H1 (cell line): ENCODE results near the gene DNA2. TPM values are rescaled to one million over a fixed set of nuclear protein-coding genes. Genes with fewer than 3 reads are reported as not detected.

Source experiments
- ASH2L ChIP-seq: fragments of 200-600, 300-600 bp; sonication (generic); IDR thresholded peaks from one replicate; pipeline ENCODE4 v1.7.1; 2017; ENCODE audit warnings: low read length
- CHD7 ChIP-seq: fragments of 300-600 bp; sonication (generic); IDR thresholded peaks from 2 replicates; pipeline ENCODE4 v1.7.1; 2012; ENCODE audit warnings: low read length, moderate library complexity, mild to moderate bottlenecking, inconsistent platforms; ENCODE audit not compliant: insufficient replicate concordance
- CTBP2 ChIP-seq: IDR thresholded peaks from 2 replicates; pipeline ENCODE4 v1.7.0; 2011; ENCODE audit warnings: borderline replicate concordance, mild to moderate bottlenecking, moderate library complexity, mixed read lengths, low read length; ENCODE audit not compliant: insufficient read depth, insufficient read length
- FOSL1 ChIP-seq: IDR thresholded peaks from 2 replicates; pipeline ENCODE4 v1.6.1; 2011; ENCODE audit warnings: mild to moderate bottlenecking, low read depth, low read length, moderate library complexity; ENCODE audit not compliant: insufficient read depth
- RFX5 ChIP-seq: IDR thresholded peaks from 2 replicates; pipeline ENCODE4 v1.6.1; 2011; ENCODE audit warnings: low read depth, low read length, improper control_type of control experiment, borderline replicate concordance
- SP4 ChIP-seq: IDR thresholded peaks from 2 replicates; pipeline ENCODE4 v1.6.1; 2012; ENCODE audit warnings: low read length, inconsistent platforms
- TAF1 ChIP-seq: IDR thresholded peaks from 2 replicates; pipeline ENCODE4 v1.6.1; 2011; ENCODE audit warnings: mild to moderate bottlenecking, low read depth, low read length
- polyA plus RNA-seq, 7 experiments: library from polyadenylated mRNA; depleted of rRNA in 3 of 7; stranded (reverse) in 5 of 7; unstranded in 2 of 7; fragments of >200 nt in 5 of 7; fragments of 200-250 nt in 2 of 7; gene quantifications; 1 replicate in 5 of 7; 2 replicates in 1 of 7; 4 replicates in 1 of 7; pipeline versions ENCODE4 v1.2.1 to v1.2.3, GENCODE V29; 2011 to 2013; ENCODE audit warnings: missing spikeins in 2 of 7, mixed read lengths in 2 of 7
- total RNA-seq: library from RNA; stranded (reverse); fragmentation: NEBNext Ultra II Directional; extraction: Animal tissue kit (Norgen Biotek cat#: 25700); gene quantifications from 2 replicates; pipeline ENCODE4 v1.2.1, GENCODE V29; 2021

DNA2 gene
- total and polyA plus RNA-seq, 2 of the 8 experiments (the other 6 are each of a cell fraction or from before 2014, with no cell fraction given), result 16.0 to 57.9 TPM

GRCh38 chr10:68365611-68366010, 106.2 kb downstream of the DNA2 start (continued):
- TF ChIP-seq CHD7, result no peak
- TF ChIP-seq ASH2L, result no peak
- no peak for TF ChIP-seq CTBP2
- TF ChIP-seq SP4, result no peak
- no peak for TF ChIP-seq TAF1
- no peak for TF ChIP-seq FOSL1
- TF ChIP-seq RFX5, result no peak
